ENCODE measurements around the gene RPUSD4.

Gene RPUSD4

DNA sequence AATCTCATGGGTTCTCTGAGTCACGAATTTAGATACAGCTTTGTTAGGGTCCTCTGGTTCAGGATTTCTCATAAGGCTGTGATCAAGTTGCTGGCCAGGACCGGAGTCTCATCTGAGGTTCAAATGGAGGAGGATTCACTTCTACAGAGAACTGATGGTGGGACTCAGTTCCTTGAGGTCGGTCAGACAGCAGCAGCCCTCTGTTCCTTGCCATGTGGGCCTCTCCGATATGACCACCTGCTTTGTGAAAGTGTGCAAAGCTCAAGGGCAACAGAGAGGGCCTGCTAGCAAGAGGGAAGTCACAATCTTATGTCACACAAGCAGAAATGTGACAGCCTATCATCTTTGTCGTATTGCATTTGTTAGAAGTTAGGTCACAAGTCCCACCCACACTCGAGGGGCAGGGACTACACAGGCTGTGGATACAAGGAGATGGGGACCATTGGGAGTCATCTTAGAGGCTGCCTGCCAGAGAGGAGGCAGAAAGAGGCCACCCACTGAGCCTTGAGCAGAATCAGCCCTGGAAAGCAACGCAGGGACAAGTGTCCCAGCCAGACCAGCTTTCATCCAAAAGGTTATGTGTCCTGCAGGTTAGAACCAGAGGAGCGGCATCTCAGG is 34.5 kb downstream of the RPUSD4 start:
- no peak for DNase-seq

DNA sequence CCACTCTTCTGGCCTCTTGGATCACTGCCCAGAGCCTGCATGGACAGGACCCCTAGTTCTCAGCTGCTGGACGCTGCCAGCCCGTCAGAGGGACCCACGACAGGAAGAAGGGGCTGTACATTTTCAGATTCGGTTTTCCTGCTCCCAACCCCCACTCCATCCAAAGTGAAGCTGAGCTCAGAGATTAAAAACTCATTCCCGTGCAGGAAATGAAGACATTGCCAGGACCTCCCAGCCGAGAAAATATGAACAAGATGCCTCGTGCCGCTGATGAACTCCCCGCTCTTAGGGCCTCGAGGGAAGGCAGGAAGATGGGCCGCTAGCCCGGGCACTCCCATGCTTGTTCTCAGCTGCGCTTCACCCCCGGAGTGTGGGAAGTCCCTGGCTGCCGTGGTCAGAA is 36.1 kb downstream of the RPUSD4 start:
- no peak for DNase-seq

DNA sequence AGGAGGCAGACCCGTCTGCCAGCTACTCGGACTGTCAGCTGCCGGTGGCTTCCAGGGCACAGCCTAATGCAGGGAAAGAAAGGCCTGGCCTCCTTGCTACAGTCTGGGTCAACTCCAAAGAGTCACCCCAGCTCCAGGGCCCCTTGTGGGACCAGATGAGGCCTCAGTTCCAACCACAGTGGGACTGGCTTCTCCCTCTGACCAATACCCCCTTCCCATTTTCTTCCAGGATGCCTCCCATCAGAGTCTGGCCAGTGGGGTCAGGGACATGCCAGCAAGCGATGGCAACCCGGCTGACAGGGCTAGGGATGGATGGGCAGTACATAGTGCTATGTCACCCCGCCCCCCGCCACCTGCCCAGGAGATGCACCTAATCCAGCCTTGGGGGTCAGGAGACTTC is 36.6 kb downstream of the RPUSD4 start:
- no peak for DNase-seq

DNA sequence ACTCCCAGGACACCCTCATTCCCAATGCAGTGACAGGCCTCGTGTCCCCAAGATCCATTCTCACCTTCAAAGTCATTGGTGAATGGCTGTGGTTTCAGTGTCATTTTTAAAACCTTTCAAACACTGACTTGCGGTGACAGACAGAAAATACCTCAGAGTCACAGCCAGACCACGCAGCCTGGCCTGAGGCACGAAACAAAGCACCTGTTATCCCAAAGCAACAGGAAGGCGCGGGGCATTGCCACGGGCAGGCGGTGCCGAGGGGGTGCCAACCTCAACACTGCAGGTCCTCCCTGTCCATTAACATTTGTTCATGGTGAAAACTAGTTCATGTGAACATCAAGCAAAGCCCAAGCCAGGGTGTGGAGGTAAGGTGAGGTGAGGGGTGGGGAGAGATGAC is 38.2 kb downstream of the RPUSD4 start:
- DNase-seq = no peak

DNA sequence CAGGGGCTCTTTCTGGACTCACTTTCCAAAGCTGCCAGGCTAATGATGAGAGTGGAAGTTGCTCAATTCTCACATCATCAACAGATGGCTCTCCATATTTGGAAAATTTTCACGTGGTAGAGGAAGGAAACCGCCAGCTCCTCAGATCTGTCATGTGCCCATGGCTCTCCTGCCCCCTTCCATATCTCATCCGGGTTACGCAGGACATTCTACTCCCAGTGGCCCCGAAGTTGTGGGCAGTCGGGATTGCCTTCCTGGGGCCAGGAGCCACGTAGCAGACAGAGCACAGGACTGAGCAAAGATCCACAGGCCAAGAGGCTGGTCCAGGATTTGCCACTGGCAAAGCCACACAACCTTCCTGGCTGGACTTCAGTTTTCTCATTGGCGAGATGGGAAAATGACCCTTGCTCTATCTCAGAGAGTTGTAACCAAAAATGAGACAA is 38.8 kb downstream of the RPUSD4 start:
- no peak for DNase-seq

DNA sequence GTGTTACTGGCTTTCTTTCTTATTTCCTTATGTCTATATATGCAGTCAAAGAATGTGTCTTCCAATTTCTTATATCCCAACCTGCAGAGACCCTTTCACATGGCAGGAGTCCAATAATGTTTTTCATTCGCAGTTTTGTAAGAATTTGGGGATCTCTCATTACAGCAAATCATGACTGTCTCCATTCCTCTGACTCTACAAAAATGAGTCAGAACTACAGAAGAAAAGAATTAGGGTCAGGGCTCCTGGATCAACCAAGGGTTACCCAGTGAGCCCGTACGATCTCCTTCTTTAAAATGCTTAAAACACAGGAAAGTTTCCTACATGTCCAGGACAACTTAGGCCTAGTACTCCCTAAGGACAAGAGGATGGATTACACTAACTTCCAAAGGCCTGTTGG is 42.2 kb downstream of the RPUSD4 start:
- DNase-seq = no peak

DNA sequence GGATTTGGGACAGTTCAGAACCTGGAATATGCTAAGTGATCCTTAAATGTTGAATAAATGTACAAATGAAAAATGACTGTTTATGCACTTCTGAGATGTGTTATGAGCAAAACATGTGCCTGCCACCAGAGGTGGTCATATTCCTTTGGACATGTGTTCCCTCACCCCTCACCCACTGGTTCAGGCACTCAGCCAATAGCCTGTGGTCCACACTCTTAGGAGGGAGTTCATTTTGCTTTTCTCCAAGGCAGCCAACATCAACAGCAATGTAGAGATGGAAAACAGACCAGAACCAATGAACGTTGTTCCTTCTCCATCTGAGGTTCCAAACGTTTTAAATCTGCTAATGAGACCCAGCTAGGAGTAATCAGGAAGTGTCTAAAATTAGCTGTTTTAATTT is 44.0 kb downstream of the RPUSD4 start:
- DNase-seq = no peak

DNA sequence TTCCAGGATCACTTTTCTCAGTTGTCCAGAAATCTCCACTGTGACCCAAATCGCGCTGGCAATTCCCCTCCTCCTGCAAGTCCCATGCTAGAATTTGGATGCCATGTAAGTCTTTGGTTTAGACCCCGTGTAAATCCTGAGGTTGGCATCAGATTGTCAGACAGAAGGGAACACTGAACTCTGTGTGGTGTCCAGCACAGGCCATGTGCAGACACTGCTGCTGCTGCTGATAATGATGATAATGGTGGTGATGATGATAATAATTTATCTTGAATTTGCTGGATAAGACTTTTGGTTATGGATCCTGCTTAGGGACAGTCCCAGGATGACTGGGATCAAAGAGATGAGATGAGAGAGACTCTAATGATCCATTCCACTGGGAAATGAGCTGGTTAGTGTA is 45.0 kb downstream of the RPUSD4 start:
- no peak for DNase-seq

DNA sequence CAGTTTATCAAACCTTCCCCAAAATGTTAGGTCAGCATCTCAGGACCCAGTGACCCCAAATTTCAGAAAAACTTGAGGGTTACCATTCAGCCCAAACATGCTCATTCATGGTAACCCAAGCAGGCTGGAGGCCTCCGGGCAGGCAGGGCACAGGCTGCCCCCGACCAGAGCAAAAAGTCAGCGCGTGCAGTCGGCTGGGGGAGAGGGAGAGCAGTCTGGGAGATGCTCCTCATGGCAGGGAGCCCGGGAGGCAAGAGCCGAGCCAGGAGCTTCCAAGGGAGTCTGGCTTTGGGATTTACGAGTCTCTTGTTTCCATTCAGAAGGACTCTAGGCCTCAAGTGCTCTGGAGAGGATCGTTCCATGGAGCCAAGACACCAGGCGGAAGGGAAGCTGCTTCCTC is 45.7 kb downstream of the RPUSD4 start:
- DNase-seq = no peak

DNA sequence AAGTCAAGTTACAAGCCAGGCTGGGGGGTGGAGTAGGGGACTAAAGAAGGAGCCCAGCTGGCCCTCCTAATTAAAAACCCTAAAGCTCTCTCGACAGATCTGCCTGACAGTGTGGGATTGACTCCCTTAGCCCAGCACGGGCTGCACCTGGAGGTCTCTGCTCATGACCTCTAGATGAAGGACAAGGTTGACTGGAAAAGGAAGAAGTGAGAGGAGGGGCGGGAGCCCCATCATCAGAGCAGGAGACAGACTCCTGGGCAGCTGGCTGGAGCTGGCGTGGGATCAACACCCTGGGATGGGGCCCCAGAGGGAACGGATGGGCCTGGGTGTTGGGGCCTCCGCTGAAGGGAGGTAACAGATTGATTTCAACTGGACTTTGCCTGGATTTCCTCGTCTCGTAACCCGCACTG is 46.1 kb downstream of the RPUSD4 start:
- no peak for DNase-seq

DNA sequence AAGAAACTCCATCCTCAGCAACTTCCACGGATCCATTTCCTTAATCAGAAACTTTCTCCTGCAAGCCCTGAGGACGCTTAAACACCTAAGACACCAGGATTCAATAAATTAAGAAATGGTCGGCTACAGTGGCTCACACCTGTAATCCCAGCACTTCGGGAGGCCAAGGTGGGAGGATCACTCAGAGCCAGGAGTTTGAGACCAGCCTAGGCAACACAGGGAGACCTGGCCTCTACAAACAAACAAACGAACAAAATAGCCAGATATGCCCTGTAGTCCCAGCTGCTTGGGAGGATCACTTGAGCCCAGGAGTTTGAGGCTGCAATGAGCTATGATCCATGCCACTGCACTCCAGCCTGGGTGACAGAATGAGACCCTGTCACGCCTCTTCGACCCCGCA is 46.7 kb downstream of the RPUSD4 start:
- no peak for DNase-seq

DNA sequence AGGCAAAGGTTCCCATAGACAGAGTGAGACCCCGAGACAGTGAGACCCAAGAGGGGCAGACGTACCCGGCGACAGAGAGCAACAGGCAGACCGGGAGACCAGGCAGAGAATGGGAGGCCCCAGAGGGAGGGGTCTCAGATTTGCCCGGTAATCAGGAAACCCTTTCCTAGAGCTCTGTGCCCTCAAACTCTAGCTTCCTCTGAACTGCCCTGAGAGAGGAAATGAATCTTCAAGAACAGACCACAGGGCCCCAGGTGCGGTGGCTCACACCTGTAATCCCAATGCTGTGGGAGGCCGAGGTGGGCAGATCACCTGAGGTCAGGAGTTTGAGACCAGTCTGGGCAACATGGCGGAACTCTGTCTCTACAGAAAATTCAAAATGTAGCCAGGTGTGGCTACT is 47.7 kb downstream of the RPUSD4 start:
- DNase-seq = no peak

DNA sequence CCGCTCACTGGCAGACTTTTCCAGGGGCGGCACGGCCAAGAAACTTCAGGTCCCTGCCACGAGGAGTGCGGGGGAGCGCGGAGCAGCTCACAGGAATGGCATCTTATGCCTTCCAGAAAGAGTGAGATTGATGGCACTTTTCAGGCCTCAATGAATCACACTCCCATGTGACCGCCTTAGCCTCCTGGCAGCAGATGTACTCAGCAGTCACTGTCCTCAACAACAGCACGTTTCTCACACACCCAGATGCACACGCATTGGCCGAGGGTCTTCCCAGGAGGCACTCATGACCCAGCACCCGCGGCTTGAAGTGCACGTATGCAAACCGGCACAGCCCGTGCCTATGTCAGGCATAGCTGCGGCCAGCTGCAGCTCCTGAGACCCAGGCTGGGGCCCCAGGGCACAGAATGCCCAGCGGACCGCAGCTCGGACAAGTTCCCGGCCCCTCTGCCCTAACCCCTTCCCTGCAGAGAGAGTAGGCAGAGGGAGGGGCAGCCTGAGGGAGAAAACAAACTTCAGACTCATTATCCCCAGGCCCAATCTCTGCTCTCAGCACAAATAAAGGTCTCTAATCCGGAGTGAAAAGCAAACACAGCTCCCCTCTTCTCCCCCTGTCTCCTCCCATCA is 48.3 kb downstream of the RPUSD4 start:
- no peak for DNase-seq

DNA sequence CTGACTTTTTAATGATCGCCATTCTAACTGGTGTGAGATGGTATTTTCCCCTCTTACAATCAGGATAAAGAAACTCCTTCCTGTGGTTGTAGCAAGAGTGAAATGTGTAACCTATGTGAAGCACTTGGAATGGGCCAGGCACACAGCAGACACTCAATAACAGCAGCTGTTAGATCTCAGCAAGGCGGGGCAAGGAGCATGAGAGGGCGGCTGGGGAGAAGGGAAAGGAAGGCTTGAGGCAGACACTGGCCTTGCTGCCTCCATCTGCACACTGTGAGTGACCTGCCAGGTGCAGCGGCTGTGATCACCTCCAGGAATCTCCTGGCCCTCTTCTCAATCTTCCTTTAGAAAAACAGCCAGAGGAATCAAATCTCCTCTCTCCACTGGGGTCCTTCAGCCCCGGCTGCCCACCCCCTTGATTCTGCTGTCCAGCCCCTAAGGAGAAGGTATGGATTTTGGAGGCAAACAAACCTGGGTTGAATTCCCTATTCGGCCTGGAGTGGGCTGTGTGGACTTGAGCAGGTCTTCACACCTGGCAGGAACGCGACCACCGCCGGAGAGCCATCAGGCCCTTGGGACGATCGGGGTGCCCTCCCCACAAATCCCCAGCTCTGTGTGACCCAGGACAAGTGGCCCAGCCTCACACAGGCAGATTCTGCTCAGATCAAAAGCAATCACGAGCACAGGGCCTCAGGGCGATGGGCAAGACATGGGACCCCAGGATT is 49.0 kb downstream of the RPUSD4 start:
- DNase-seq = no peak

DNA sequence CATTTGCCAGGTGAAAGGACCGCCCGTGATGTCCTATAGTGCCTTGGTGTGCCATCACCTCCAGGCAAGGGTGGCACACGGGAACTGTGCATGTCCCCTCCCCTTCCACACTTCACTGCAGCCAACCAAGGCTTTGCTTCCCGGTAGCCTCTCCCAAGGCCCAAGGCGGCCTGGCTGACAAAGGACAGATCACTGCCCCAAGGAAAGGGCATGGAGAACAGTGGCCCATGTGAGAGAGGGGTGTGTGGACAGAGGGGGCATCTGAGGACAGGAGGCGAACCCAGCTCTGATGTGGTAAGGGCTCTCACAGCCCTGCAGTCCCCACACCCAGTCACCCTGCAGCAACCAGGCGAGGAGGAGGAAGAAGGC is 50.4 kb downstream of the RPUSD4 start:
- DNase-seq = no peak

DNA sequence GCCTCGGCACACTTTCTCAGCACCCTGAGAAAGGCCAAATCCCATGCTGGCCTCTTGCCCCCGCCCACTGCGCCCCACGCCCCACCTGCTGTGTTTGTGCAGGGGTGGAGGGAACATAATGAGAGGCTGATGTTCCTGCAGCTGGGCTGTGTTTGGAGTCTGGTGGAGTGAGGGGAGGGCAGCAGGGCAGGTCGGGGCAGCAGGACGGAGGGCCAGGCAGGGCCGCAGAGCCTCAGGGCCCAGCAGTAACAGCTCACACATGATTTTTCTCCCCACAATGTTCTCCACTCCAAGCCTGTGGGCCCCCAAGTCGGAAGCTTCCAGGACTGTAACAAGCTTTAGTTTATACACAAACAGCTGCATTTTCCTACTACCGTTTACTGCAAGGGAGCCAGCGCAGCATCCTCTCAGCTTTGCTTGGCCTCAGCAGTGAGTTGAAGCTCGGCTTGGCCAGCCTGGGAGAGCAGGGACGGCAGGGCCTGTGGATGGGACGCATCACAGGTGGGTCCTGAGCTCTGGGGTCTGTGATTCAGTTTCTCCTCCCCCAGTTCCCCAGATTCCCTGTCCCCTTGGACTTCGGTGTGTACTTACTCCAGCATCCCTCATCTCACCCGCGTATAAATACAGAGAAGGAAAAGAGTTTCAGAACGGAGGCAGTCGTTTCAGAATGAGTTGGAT is 51.0 kb downstream of the RPUSD4 start:
- no peak for DNase-seq

DNA sequence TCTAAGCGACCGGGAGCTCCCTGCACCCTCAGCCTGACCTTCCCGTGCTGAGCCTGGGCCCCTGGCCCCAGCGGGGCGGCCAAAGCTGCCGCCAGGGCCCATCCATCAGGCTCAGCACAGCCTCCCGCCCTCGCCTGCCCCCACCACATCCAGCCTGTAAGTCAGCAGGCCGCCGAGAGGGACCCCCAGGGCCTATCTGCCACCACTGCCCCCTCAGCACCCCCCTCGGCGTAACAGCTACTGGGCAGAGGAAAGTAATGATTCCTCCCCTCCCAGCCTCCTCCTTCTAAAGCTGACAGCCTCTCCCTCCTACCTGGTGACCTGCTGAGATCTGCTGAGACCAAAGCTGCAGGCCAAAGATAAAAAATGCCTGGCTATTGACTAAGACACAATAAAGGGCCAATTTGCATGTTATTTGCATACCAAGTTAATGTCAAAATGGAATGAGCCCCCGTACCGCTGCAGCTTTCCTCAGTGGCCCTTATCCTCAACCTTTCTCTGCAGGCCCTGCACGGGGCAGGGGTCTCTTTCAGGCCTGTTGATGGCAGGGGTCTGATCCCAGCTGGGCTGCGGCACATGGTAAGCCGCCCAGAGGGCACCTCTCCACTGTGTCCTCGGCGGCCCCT is 51.6 kb downstream of the RPUSD4 start:
- no peak for DNase-seq

DNA sequence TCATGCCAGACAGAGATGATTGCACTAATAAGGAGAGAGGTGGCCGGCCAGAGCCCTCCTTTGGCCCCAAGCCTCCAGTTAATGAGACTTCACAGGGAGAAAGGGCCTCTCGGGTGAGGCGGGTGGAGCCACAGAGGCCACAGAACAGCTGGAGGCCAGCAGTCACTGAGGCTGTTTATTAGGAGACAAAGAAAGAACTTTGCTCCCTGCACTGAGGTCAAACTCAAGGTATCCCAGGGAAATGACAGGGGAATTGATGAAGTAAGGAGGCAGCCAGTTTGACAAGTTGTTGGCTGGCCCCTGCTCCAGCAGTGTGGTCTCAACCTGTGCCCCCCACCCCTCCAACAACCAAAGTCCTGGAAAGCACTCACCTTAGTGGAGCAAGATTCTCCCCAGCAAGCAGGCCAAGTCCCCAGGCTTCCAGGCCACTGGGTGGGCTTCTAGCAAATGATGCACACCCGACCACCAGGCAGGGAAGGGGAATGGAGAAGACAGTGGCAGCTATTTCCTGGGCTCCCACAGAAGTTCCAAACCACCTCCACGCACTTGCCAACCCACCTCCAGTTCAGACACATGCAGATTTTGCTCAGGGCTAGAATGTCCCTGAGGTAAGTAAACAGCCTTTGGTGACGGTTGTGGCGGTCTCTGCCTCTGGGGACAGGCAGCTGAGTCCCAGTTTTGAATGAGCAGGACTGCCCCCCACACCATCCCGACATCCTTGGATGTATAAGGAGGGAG is 53.2 kb downstream of the RPUSD4 start:
- no peak for DNase-seq

DNA sequence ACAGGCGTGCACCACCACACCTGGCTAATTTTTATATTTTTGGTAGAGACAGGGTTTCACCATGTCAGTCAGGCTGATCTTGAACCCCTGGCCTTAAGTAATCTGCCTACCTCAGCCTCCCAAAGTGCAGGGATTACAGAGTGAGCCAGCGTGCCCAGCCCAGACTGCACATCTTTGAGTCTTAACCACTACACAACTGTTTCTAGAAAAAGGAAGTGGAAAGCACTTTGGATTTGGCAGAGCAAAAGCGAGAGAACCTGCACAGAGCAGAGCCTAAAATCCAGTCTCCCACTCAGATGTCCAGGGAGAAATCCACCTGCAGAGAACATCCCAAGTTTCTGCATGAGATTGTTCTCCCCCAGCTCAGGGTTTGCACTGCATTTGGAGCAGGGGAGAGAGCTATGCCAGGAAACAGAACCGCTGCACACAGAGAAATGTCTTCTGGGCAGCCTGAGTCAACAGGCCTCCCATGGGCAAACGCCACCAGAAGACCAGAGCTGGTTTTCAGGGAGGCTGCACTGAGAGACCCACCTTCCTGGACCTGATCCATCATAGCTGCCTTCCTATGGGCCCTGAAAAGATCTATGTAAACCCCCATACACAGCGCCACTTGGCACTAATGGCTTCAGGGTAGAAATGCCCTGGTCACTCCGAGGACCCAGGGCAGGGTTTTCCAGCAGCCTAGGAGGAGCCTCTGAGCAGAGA is 54.0 kb downstream of the RPUSD4 start:
- no peak for DNase-seq

DNA sequence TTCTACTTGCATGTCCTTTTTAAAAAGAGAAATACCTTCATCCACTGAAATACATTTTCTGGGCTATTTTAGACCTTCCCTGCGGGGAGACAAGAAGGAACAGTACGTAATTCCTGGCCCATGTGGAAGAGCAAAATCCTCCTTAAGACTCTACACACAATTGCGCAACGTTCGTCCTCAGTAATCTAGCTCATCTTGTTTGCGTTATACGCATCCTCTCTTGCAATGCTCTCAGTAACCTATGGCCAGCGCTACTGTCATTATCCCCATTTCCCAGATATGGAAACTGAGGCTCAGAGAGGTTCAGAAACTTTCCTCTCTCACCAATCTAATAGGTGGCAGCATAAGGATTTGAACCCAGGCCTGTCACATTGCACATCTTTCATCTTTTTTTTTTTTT is 54.6 kb downstream of the RPUSD4 start:
- DNase-seq = no peak

DNA sequence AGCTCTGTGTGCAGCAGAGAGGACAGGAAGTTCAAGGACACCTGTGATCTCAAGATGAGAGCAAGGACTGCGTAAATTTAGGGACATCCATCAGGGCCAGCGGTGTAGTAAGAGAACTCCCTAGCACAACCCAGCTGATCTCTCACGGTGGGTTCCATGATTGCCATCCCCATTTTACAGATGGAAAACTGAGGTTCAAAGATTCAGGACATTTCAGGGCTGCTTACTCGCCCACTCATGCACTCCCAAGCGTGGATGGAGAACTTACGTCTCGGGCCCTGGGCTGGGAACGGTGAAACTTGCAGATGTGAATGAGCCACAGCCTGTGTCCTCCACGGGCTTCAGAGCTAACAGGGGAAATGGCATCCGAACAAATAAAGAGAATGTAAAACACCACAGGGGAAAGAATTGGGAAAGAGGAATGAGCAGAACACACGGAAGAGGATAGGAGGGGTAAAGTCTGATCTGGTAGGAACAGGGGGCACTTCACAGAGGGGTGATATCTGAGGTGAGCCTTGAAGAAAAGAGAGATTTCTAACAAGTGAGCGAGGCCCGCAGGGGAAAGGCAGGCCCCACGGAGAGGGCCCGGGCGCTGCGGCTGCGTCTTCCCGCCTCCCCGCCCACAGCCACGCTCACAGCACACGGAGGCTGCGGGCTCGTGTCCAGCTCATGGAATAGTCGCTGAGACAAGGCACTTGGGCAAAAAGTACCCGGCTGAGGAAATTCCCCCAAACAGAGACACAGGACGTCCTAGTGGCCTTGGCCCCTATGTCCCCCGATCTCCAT is 55.9 kb downstream of the RPUSD4 start:
- no peak for DNase-seq

All from stimulated activated CD4-positive, alpha-beta T cell treated with anti-CD3 and anti-CD28 coated beads, Interleukin-4, amount 100 ng/mL, for 4 hours (primary cell).